NCI-H2227 (cell line): ENCODE measurements around the gene TRAK1.
"Not testable (repeated sequence)": the region's sequence is repeated elsewhere in the genome, so short reads cannot be mapped to it uniquely, and the experiment has no call there.

Experiments
- DNase-seq: peaks from one replicate; lab custom pipeline; 2025; ENCODE audit not compliant: unreplicated experiment; lab: John Stamatoyannopoulos, UW

TRAK1 gene

GRCh38 chr3:42095540-42095939 lies 4.4 kb downstream of the TRAK1 start:
- no peak for DNase-seq

GRCh38 chr3:42096796-42097565 lies 5.8 kb downstream of the TRAK1 start:
- DNase-seq = no peak

GRCh38 chr3:42097566-42097946 lies 6.4 kb downstream of the TRAK1 start:
- DNase-seq = no peak

GRCh38 chr3:42098171-42098570 lies 7.0 kb downstream of the TRAK1 start:
- DNase-seq = peak; percentile 29

GRCh38 chr3:42099020-42099765 lies 8.0 kb downstream of the TRAK1 start:
- no peak for DNase-seq

GRCh38 chr3:42101048-42101447 lies 9.9 kb downstream of the TRAK1 start:
- no peak for DNase-seq

GRCh38 chr3:42101481-42101880 lies 10.3 kb downstream of the TRAK1 start:
- DNase-seq = no peak

- no peak for DNase-seq
Observed at GRCh38 chr3:42102571-42102970, 11.4 kb downstream of the TRAK1 start.

- DNase-seq = not testable (repeated sequence)
Observed at GRCh38 chr3:42103921-42104665, 12.9 kb downstream of the TRAK1 start.

- not testable (repeated sequence) for DNase-seq
Observed at GRCh38 chr3:42105994-42106393, 14.8 kb downstream of the TRAK1 start.

- no peak for DNase-seq
Observed at GRCh38 chr3:42106646-42107045, 15.5 kb downstream of the TRAK1 start.

- DNase-seq = no peak
Observed at GRCh38 chr3:42110631-42111030, 19.5 kb downstream of the TRAK1 start.

GRCh38 chr3:42114130-42114725 lies 23.1 kb downstream of the TRAK1 start:
- no peak for DNase-seq

GRCh38 chr3:42115215-42115614 lies 24.1 kb downstream of the TRAK1 start:
- no peak for DNase-seq

- no peak for DNase-seq
Observed at GRCh38 chr3:42115946-42116345, 24.8 kb downstream of the TRAK1 start.

- DNase-seq = no peak
Observed at GRCh38 chr3:42116466-42116865, 25.3 kb downstream of the TRAK1 start.

GRCh38 chr3:42117175-42118008 lies 26.2 kb downstream of the TRAK1 start:
- peak; percentile 2 for DNase-seq

GRCh38 chr3:42118762-42119361 lies 27.7 kb downstream of the TRAK1 start:
- peak; percentile 12 for DNase-seq

- DNase-seq = no peak
Observed at GRCh38 chr3:42119561-42120355, 28.6 kb downstream of the TRAK1 start.
